GM12864 (cell line): Measurements from ENCODE around the gene SLC19A1.
"Not testable (repeated sequence)": the region's sequence is repeated elsewhere in the genome, so short reads cannot be mapped to it uniquely, and the experiment has no call there.

Source experiments
- DNase-seq: peaks from one replicate; pipeline ENCODE4 v3.0.0-alpha.2; 2011; ENCODE audit warnings: low read depth
- H3K4me3 ChIP-seq: 2 replicates; pipeline ENCODE4 v1.5.1; 2011; ENCODE audit warnings: mild to moderate bottlenecking, low read depth, low read length, control low read depth
- CTCF ChIP-seq: IDR thresholded peaks from 2 replicates; pipeline ENCODE4 v1.5.1; 2011; ENCODE audit warnings: low read depth, mild to moderate bottlenecking, moderate library complexity, low read length, control low read depth, inconsistent platforms; ENCODE audit errors: missing control alignments

Gene SLC19A1

GRCh38 chr21:45533361-45533845 is 8.8 kb downstream of the SLC19A1 start:
- no peak overlapping the region for H3K4me3 ChIP-seq
- TF ChIP-seq CTCF: no peak
- DNase-seq: no peak

GRCh38 chr21:45532826-45533360 is 9.3 kb downstream of the SLC19A1 start:
- DNase-seq: no peak
- H3K4me3 ChIP-seq: no peak overlapping the region
- TF ChIP-seq CTCF: no peak

DNA sequence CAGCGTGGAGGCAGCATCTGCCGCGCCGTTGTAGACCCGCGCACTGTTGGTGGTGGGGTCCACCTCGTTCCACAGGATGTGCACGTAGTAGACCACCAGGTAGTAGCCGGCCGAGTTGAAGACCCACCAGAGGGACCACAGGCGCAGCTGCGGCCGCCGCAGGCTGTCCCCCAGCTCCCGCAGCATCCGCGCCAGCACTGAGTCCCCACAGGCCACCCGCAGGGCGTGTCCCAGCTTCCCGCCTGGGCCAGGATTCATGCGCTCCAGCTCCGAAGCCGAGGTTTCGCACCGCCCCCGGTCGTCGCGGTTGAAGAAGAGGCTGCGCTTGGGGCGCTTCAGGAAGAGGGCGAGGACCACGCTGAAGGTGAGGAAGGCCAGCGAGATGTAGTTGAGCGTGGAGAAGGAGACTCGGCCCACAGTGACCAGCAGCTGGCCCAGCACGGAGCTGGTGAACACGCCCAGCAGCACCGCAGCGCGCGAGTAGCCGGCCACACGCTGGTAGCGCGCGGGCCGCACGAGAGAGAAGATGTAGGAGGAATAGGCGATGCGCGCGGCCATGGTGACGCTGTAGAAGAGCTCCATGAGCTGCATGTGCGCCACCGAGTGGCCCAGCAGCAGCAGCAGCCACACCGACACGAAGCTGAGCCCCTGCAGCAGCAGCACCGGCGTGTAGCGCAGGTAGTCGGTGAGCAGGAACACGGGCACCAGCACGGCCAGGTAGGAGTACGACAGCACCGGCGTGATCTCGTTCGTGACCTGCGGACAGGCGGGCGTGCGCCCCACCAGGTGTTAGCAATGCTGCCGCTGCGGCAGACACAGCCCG is 10.6 kb downstream of the SLC19A1 start:
- no peak for TF ChIP-seq CTCF
- no peak overlapping the region for H3K4me3 ChIP-seq
- DNase-seq: no peak

DNA sequence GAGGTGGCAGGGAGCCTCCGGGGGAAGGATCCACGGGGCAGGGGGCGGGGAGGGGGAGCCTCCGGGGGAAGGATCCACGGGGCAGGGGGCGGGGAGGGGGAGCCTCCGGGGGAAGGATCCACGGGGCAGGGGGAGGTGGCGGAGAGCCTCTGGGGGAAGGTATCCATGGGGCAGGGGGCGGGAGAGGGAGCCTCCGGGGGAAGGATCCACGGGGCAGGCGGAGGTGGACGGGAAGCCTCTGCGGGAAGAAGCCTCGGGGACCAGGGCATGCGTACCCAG is 11.2 kb downstream of the SLC19A1 start:
- DNase-seq, H3K4me3 ChIP-seq: not testable (repeated sequence)

GRCh38 chr21:45530423-45531113 is 11.7 kb downstream of the SLC19A1 start:
- no peak for TF ChIP-seq CTCF
- DNase-seq: no peak
- H3K4me3 ChIP-seq: no peak overlapping the region

DNA sequence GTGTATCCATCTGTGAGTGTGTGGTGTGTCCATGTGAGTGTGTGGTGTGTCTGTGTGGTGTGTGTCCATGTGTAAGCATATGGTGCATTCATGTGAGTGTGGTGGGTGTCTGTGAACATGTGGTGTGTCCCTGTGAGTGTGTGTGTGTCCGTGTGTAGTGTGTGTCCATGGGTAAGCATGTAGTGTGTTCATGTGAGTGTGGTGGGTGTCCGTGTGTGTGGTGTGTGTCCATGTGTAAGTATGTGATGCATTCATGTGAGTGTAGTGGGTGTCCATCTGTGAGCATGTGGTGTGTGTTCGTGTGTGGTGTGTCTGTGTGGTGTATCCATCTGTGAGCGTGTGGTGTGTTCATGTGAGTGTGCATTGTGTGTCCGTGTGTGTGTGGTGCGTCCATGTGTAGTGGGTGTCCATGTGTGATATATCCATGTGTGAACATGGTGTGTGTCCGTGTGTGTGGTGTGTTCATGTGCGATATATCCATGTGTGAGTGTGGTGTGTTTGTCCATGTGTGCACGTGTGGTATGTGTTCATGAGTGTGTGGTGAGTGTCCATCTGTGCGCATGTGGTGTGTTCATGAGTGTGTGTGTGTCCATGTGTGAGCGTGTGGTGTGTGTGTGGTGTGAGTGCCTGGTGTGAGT is 12.3 kb downstream of the SLC19A1 start:
- no peak for DNase-seq
- TF ChIP-seq CTCF: no peak
- H3K4me3 ChIP-seq: no peak overlapping the region
